GM19372 (cell line): ENCODE measurements around the gene HOXC9.
"Not testable (repeated sequence)": the region's sequence is repeated elsewhere in the genome, so short reads cannot be mapped to it uniquely, and the experiment has no call there.

Source experiments
- ATAC-seq: cut with Tn5 transposase; IDR thresholded peaks from one replicate; pipeline ENCODE4 v1.9.1; 2021; ENCODE audit warnings: mild to moderate bottlenecking, low read depth, moderate library complexity; ENCODE audit not compliant: unreplicated experiment

Gene HOXC9

GRCh38 chr12:54036620-54037359 lies 36.8 kb downstream of the HOXC9 start:
- no peak for ATAC-seq

GRCh38 chr12:54037360-54038283 lies 37.7 kb downstream of the HOXC9 start:
- ATAC-seq: no peak

- no peak for ATAC-seq
Observed at GRCh38 chr12:54038284-54038870, 38.4 kb downstream of the HOXC9 start.

GRCh38 chr12:54038871-54039414 lies 39.0 kb downstream of the HOXC9 start:
- ATAC-seq: no peak

GRCh38 chr12:54039417-54040147 lies 39.6 kb downstream of the HOXC9 start:
- no peak for ATAC-seq

- ATAC-seq: no peak
Observed at GRCh38 chr12:54040148-54040494, 40.2 kb downstream of the HOXC9 start.

- no peak for ATAC-seq
Observed at GRCh38 chr12:54040648-54041047, 40.7 kb downstream of the HOXC9 start.

- ATAC-seq: no peak
Observed at GRCh38 chr12:54041097-54041690, 41.2 kb downstream of the HOXC9 start.

- ATAC-seq: not testable (repeated sequence)
Observed at GRCh38 chr12:54042033-54042432, 42.1 kb downstream of the HOXC9 start.

GRCh38 chr12:54042970-54043853 lies 43.3 kb downstream of the HOXC9 start:
- ATAC-seq: no peak

GRCh38 chr12:54044425-54045103 lies 44.6 kb downstream of the HOXC9 start:
- ATAC-seq: no peak

- no peak for ATAC-seq
Observed at GRCh38 chr12:54045401-54045800, 45.4 kb downstream of the HOXC9 start.

- ATAC-seq: no peak
Observed at GRCh38 chr12:54045868-54046521, 46.0 kb downstream of the HOXC9 start.

- ATAC-seq: no peak
Observed at GRCh38 chr12:54046809-54047159, 46.8 kb downstream of the HOXC9 start.

- no peak for ATAC-seq
Observed at GRCh38 chr12:54047160-54047963, 47.4 kb downstream of the HOXC9 start.

GRCh38 chr12:54047964-54048303 lies 48.0 kb downstream of the HOXC9 start:
- no peak for ATAC-seq

- no peak for ATAC-seq
Observed at GRCh38 chr12:54048406-54049093, 48.6 kb downstream of the HOXC9 start.
